HepG2 (cell line): ENCODE data around the gene RPTOR. TPM values are rescaled to one million over a fixed set of nuclear protein-coding genes. Genes with fewer than 3 reads are reported as not detected.

ENCODE experiments used
- ATF7 ChIP-seq, 2 experiments: fragments of 450-650 bp in 1 of 2; sonication (generic) in 1 of 2; formaldehyde crosslinking in 1 of 2; IDR thresholded peaks; 2 replicates each; pipeline versions ENCODE4 v1.4.0 to v1.6.1; 2016 to 2020; ENCODE audit warnings: antibody characterized with exemption in 1 of 2, mild to moderate bottlenecking in 1 of 2, missing genetic modification reagents in 1 of 2
- HOXA3 ChIP-seq: sonication (generic); formaldehyde crosslinking; IDR thresholded peaks from 2 replicates; pipeline ENCODE4 v1.5.0; 2020; ENCODE audit warnings: missing genetic modification reagents
- JUNB ChIP-seq: sonication (generic); formaldehyde crosslinking; IDR thresholded peaks from 2 replicates; pipeline ENCODE4 v1.8.0; 2022; ENCODE audit warnings: missing genetic modification reagents, mild to moderate bottlenecking, borderline replicate concordance
- MAZ ChIP-seq, 2 experiments: sonication (generic) in 1 of 2; formaldehyde crosslinking in 1 of 2; IDR thresholded peaks; 2 replicates each; pipeline versions ENCODE4 v1.5.0 to v1.6.1; 2012 to 2020; ENCODE audit warnings: low read depth in 2 of 2, mild to moderate bottlenecking in 2 of 2, borderline replicate concordance in 1 of 2, improper control_type of control experiment in 1 of 2, low read length in 1 of 2, missing genetic modification reagents in 1 of 2, moderate library complexity in 1 of 2
- NR2C2 ChIP-seq: sonication (generic); formaldehyde crosslinking; IDR thresholded peaks from 2 replicates; pipeline ENCODE4 v1.4.0; 2020; ENCODE audit warnings: missing genetic modification reagents, mild to moderate bottlenecking, moderate library complexity, borderline replicate concordance
- PLRG1 ChIP-seq: fragments of 450-650 bp; conservative IDR thresholded peaks from 2 replicates; pipeline ENCODE4 v1.6.1; 2016
- SKI ChIP-seq: fragments of 450-650 bp; IDR thresholded peaks from one replicate; pipeline ENCODE4 v1.6.1; 2018; ENCODE audit warnings: mild to moderate bottlenecking; ENCODE audit not compliant: partially characterized antibody
- SNAPC2 ChIP-seq: sonication (generic); formaldehyde crosslinking; IDR thresholded peaks from 2 replicates; pipeline ENCODE4 v1.8.1; 2022; ENCODE audit warnings: mild to moderate bottlenecking, missing genetic modification reagents
- SP4 ChIP-seq: sonication (generic); formaldehyde crosslinking; IDR thresholded peaks from 2 replicates; pipeline ENCODE4 v1.8.1; 2023; ENCODE audit warnings: mild to moderate bottlenecking, missing genetic modification reagents
- TBX2 ChIP-seq: sonication (generic); formaldehyde crosslinking; IDR thresholded peaks from 2 replicates; pipeline ENCODE4 v1.5.0; 2020; ENCODE audit warnings: missing genetic modification reagents, mild to moderate bottlenecking, borderline replicate concordance
- TSC22D2 ChIP-seq: sonication (generic); formaldehyde crosslinking; IDR thresholded peaks from 2 replicates; pipeline ENCODE4 v1.5.1; 2020; ENCODE audit warnings: missing genetic modification reagents, mild to moderate bottlenecking, borderline replicate concordance
- ZBTB42 ChIP-seq: sonication (generic); formaldehyde crosslinking; IDR thresholded peaks from 2 replicates; pipeline ENCODE4 v1.5.0; 2020; ENCODE audit warnings: mild to moderate bottlenecking, missing genetic modification reagents
- ZFP36L1 ChIP-seq: sonication (generic); formaldehyde crosslinking; IDR thresholded peaks from 2 replicates; pipeline ENCODE4 v1.8.0; 2022; ENCODE audit warnings: mild to moderate bottlenecking, missing genetic modification reagents, moderate library complexity
- ZFP37 ChIP-seq: sonication (generic); formaldehyde crosslinking; IDR thresholded peaks from 2 replicates; pipeline ENCODE4 v1.4.0; 2020; ENCODE audit warnings: missing genetic modification reagents, borderline replicate concordance
- ZKSCAN5 ChIP-seq: sonication (generic); formaldehyde crosslinking; IDR thresholded peaks from 2 replicates; pipeline ENCODE4 v1.5.1; 2020; ENCODE audit warnings: mild to moderate bottlenecking, missing genetic modification reagents
- ZNF329 ChIP-seq: sonication (generic); formaldehyde crosslinking; IDR thresholded peaks from 2 replicates; pipeline ENCODE4 v1.9.0; 2021; ENCODE audit warnings: low read depth, mild to moderate bottlenecking, missing genetic modification reagents
- ZNF432 ChIP-seq: sonication (generic); formaldehyde crosslinking; IDR thresholded peaks from 2 replicates; pipeline ENCODE4 v1.5.0; 2020; ENCODE audit warnings: missing genetic modification reagents, mild to moderate bottlenecking, borderline replicate concordance
- ZNF564 ChIP-seq: sonication (generic); formaldehyde crosslinking; IDR thresholded peaks from 2 replicates; pipeline ENCODE4 v1.8.1; 2023; ENCODE audit warnings: mild to moderate bottlenecking, missing genetic modification reagents
- ZNF747 ChIP-seq: sonication (generic); formaldehyde crosslinking; IDR thresholded peaks from 2 replicates; pipeline ENCODE4 v1.8.1; 2023; ENCODE audit warnings: missing genetic modification reagents, mild to moderate bottlenecking, borderline replicate concordance
- ZNF749 ChIP-seq: sonication (generic); formaldehyde crosslinking; IDR thresholded peaks from 2 replicates; pipeline ENCODE4 v1.8.0; 2022; ENCODE audit warnings: mild to moderate bottlenecking, missing genetic modification reagents, moderate library complexity, borderline replicate concordance
- polyA plus RNA-seq, 8 experiments: library from polyadenylated mRNA; depleted of rRNA in 3 of 8; stranded (reverse) in 7 of 8; unstranded in 1 of 8; fragments of >200 nt; fragmentation: Illumina TruSeq in 4 of 8; extraction: Trizol in 4 of 8; gene quantifications; 2 replicates each; pipeline versions ENCODE4 v1.2.1 to v1.2.3, GENCODE V29; 2011 to 2016; ENCODE audit warnings: low read depth in 4 of 8, missing spikeins in 1 of 8, mixed read lengths in 1 of 8; ENCODE audit not compliant: insufficient read depth in 1 of 8
- total RNA-seq, 5 experiments: library from RNA; depleted of rRNA; stranded (reverse); fragments of >200 nt; fragmentation: Illumina TruSeq; extraction: Trizol; gene quantifications; 2 replicates each; pipeline ENCODE4 v1.2.3, GENCODE V29; 2016; ENCODE audit warnings: low read depth in 1 of 5
- TF ChIP-seq, protein P1 (sequence below): sonication (generic); formaldehyde crosslinking; IDR thresholded peaks from 2 replicates; pipeline ENCODE4 v1.5.0; 2020; ENCODE audit warnings: missing genetic modification reagents
- TF ChIP-seq, protein P2 (sequence below): IDR thresholded peaks from 2 replicates; pipeline ENCODE4 v1.6.1; 2016; ENCODE audit warnings: missing biosample characterization, missing genetic modification reagents, low read depth
- TF ChIP-seq, protein P3 (sequence below): sonication (generic); formaldehyde crosslinking; IDR thresholded peaks from 2 replicates; pipeline ENCODE4 v1.4.0; 2020; ENCODE audit warnings: missing genetic modification reagents, borderline replicate concordance

RPTOR gene
- total and polyA plus RNA-seq, 2 of the 13 experiments (the other 11 are each of a cell fraction or from before 2014, with no cell fraction given), result 6.6 to 25.3 TPM

DNA sequence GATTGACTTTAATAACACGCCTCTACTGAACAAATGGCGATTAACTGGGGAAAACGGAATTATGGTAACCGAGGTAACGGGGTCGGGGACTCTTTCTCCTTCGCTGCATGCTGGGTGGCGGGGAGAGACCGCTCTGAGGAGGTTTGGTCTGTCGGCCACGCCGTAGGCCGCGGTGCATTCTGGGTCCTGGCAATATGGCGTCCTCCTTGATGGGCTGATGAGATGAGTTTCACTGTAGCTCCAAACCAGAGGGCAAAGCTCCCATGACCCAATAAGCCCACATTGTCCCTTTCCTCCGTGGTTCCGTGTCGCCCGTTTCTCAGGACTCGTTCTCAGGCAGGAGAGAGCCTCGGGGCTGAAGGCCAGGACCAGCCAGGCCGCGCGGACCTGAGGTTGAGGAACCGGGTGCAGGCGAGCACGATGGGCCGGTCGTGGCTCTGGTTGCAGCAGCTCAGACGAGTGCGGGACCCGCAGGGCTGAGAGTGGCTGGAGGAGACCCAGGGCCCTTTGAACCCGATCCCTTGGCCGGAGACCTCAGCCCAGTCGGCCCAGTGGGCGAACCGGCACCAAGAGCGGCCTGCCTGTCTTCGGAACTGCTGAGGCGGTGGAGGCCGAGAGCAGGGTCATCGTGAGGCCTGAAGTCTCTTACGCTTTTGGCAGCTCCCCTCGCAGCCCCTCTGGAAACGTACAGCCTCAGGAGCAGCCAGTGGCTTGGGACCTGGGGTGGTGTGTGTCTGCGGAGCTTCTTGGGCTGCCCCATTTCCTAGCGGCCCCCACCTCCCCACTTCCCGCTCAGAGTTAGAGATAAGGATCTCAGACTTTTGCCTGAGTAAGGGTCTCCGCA, at the start of gene RPTOR (continued):
- TF ChIP-seq ZNF432 (CRISPR knock-in tag) (peak; percentile 81; the same call in 1 of the 2 replicates), NR2C2 (CRISPR knock-in tag) (peak; percentile 84), ATF7 (IDR thresholded peaks at IDR 0.05) (no peak), ATF7 (CRISPR knock-in tag; IDR thresholded peaks at IDR 0.05) (no peak), ZNF747 (CRISPR knock-in tag) (peak; percentile 71; the same call in 1 of the 2 replicates), HOXA3 (peak; percentile 96), ZNF329 (CRISPR knock-in tag) (peak; percentile 81; the same call in 1 of the 2 replicates), ZFP36L1 (0 out of 2 replicates have a peak, but pooled peaks have one; percentile 77), TSC22D2 (CRISPR knock-in tag) (peak; percentile 90; the same call in 1 of the 2 replicates), ZBTB42 (0 out of 2 replicates have a peak, but pooled peaks have one; percentile 25), ZNF564 (peak; percentile 77; the same call in 1 of the 2 replicates), SNAPC2 (CRISPR knock-in tag) (peak; percentile 39; the same call in 1 of the 2 replicates), ZKSCAN5 (CRISPR knock-in tag) (peak; percentile 76; the same call in 1 of the 2 replicates), SKI (no peak), JUNB (CRISPR knock-in tag) (no peak), PLRG1 (no peak), ZNF749 (CRISPR knock-in tag) (peak; percentile 77; the same call in 1 of the 2 replicates), ZFP37 (CRISPR knock-in tag) (peak; percentile 80; the same call in 1 of the 2 replicates), TBX2 (CRISPR knock-in tag) (peak; percentile 82; the same call in 1 of the 2 replicates), SP4 (CRISPR knock-in tag) (peak; percentile 67), MAZ (IDR thresholded peaks at IDR 0.05; ENCODE audit: borderline replicate concordance, low read depth, low read length) (peak; percentile 68; the same call in 1 of the 2 replicates), MAZ (CRISPR knock-in tag; IDR thresholded peaks at IDR 0.05; ENCODE audit: low read depth) (peak; percentile 88)
- TF ChIP-seq, protein P1, sequence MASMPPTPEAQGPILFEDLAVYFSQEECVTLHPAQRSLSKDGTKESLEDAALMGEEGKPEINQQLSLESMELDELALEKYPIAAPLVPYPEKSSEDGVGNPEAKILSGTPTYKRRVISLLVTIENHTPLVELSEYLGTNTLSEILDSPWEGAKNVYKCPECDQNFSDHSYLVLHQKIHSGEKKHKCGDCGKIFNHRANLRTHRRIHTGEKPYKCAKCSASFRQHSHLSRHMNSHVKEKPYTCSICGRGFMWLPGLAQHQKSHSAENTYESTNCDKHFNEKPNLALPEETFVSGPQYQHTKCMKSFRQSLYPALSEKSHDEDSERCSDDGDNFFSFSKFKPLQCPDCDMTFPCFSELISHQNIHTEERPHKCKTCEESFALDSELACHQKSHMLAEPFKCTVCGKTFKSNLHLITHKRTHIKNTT (CRISPR knock-in tag), result peak; percentile 20; the same call in 1 of the 2 replicates
- TF ChIP-seq, protein P2, sequence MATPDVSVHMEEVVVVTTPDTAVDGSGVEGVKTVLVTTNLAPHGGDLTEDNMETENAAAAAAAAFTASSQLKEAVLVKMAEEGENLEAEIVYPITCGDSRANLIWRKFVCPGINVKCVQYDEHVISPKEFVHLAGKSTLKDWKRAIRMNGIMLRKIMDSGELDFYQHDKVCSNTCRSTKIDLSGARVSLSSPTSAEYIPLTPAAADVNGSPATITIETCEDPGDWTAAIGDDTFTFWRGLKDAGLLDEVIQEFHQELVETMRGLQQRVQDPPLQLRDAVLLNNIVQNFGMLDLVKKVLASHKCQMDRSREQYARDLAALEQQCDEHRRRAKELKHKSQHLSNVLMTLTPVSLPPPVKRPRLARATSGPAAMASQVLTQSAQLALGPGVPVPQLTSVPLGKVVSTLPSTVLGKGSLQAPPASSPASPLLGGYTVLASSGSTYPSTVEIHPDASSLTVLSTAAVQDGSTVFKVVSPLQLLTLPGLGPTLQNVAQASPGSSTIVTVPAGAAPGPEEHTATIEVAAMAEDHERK (CRISPR knock-in tag), result no peak
- TF ChIP-seq, protein P3, sequence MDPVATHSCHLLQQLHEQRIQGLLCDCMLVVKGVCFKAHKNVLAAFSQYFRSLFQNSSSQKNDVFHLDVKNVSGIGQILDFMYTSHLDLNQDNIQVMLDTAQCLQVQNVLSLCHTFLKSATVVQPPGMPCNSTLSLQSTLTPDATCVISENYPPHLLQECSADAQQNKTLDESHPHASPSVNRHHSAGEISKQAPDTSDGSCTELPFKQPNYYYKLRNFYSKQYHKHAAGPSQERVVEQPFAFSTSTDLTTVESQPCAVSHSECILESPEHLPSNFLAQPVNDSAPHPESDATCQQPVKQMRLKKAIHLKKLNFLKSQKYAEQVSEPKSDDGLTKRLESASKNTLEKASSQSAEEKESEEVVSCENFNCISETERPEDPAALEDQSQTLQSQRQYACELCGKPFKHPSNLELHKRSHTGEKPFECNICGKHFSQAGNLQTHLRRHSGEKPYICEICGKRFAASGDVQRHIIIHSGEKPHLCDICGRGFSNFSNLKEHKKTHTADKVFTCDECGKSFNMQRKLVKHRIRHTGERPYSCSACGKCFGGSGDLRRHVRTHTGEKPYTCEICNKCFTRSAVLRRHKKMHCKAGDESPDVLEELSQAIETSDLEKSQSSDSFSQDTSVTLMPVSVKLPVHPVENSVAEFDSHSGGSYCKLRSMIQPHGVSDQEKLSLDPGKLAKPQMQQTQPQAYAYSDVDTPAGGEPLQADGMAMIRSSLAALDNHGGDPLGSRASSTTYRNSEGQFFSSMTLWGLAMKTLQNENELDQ (CRISPR knock-in tag), result peak; percentile 96; the same call in 1 of the 2 replicates
